KMS-11 (cell line): ENCODE results near the gene ALAS2.

Experiments used
- H2AFZ ChIP-seq: fragments of 200-600 bp; sonication (generic); 2 replicates; pipeline ENCODE4 v1.6.1; 2016; ENCODE audit warnings: antibody characterized with exemption, mixed run types, low read depth
- H3K27ac ChIP-seq: fragments of 200-600 bp; sonication (generic); 2 replicates; pipeline ENCODE4 v1.6.1; 2016; ENCODE audit warnings: mild to moderate bottlenecking, mixed run types
- H3K27me3 ChIP-seq: fragments of 200-600 bp; sonication (generic); 2 replicates; pipeline ENCODE4 v1.6.1; 2017; ENCODE audit warnings: mild to moderate bottlenecking, low read depth, mixed run types, moderate library complexity; ENCODE audit not compliant: insufficient read depth
- H3K36me3 ChIP-seq: fragments of 200-600 bp; sonication (generic); 2 replicates; pipeline ENCODE4 v1.6.1; 2017; ENCODE audit warnings: mild to moderate bottlenecking, mixed run types; ENCODE audit not compliant: insufficient read depth
- H3K4me1 ChIP-seq: fragments of 200-600 bp; sonication (generic); 2 replicates; pipeline ENCODE4 v1.6.1; 2016; ENCODE audit warnings: mild to moderate bottlenecking, low read depth, mixed run types; ENCODE audit not compliant: poor library complexity, severe bottlenecking
- H3K4me2 ChIP-seq: fragments of 200-600 bp; sonication (generic); 2 replicates; pipeline ENCODE4 v1.7.0; 2016; ENCODE audit warnings: mild to moderate bottlenecking, mixed run types
- H3K4me3 ChIP-seq: fragments of 200-600 bp; sonication (generic); IDR thresholded peaks from 2 replicates; pipeline ENCODE4 v1.6.1; 2017; ENCODE audit warnings: low read depth, low read length, mixed read lengths; ENCODE audit not compliant: insufficient read depth
- H3K79me2 ChIP-seq: fragments of 200-600 bp; sonication (generic); 2 replicates; pipeline ENCODE4 v1.6.1; 2016; ENCODE audit warnings: low read depth, mixed run types; ENCODE audit not compliant: insufficient read depth
- H3K9ac ChIP-seq: fragments of 200-600 bp; sonication (generic); 2 replicates; pipeline ENCODE4 v1.6.1; 2016; ENCODE audit warnings: mild to moderate bottlenecking, mixed run types
- H4K20me1 ChIP-seq: fragments of 200-600 bp; sonication (generic); 2 replicates; pipeline ENCODE4 v1.6.1; 2016; ENCODE audit warnings: mild to moderate bottlenecking, mixed run types; ENCODE audit not compliant: insufficient read depth
- TF ChIP-seq, protein P1 (sequence below): fragments of 200-600 bp; sonication (generic); conservative IDR thresholded peaks from 2 replicates; pipeline ENCODE4 v1.6.1; 2017; ENCODE audit warnings: low read depth, mild to moderate bottlenecking, antibody characterized with exemption, low read length, moderate library complexity, mixed read lengths

ALAS2 gene

DNA sequence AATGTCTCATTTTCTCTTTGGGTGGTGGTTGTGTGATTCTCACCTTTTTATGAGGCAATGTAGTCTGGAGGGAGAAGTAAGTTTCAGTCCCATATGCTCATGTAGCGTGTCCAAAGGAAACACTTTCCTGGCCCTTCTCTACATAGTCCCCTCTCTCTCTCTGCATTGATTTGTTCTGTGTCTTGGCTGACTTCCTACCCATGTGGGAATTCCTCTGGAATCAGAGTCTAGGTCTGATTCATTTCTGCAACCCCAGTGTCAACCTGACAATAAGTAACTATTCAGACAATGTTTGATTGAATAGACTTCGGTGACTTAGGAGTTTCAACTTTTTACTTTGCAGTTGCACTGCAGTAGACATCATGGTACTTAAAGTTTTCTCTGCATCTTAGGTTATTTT lies 2.7 kb upstream of the ALAS2 start:
- Histone ChIP-seq H3K9ac (no peak overlapping the region), H3K4me1 (no peaks in the 10 kb centered on the region), H3K27me3 (no peaks in the 10 kb centered on the region), H4K20me1 (no peaks in the 10 kb centered on the region), H3K36me3 (no peaks in the 10 kb centered on the region), H3K27ac (no peak overlapping the region), H3K79me2 (no peaks in the 10 kb centered on the region), H3K4me3 (no peak overlapping the region), H2AFZ (no peak overlapping the region), H3K4me2 (no peak overlapping the region)
- TF ChIP-seq, protein P1, sequence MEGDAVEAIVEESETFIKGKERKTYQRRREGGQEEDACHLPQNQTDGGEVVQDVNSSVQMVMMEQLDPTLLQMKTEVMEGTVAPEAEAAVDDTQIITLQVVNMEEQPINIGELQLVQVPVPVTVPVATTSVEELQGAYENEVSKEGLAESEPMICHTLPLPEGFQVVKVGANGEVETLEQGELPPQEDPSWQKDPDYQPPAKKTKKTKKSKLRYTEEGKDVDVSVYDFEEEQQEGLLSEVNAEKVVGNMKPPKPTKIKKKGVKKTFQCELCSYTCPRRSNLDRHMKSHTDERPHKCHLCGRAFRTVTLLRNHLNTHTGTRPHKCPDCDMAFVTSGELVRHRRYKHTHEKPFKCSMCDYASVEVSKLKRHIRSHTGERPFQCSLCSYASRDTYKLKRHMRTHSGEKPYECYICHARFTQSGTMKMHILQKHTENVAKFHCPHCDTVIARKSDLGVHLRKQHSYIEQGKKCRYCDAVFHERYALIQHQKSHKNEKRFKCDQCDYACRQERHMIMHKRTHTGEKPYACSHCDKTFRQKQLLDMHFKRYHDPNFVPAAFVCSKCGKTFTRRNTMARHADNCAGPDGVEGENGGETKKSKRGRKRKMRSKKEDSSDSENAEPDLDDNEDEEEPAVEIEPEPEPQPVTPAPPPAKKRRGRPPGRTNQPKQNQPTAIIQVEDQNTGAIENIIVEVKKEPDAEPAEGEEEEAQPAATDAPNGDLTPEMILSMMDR, result no peak

DNA sequence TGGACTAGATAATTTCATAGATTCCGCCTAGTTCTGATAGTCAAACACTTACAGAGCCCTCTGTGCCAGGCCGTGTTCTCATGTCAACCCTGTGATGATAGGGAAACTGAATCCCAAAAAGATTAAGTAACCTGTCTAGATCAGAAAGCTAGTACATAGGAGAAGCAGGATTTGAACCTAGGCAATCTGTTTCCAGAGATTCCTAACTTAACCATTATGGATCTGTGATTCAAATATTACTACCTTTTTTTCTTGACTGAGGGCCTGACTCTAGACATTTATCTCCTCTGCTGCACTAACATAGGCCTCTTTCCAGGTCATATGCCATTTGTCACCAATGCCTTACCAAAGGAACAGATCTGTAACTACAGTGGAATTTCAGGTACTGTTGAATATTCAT lies 1.5 kb downstream of the ALAS2 start:
- Histone ChIP-seq H2AFZ (no peak overlapping the region), H3K4me2 (no peak overlapping the region), H3K27ac (no peak overlapping the region), H3K27me3 (no peaks in the 10 kb centered on the region), H3K36me3 (no peaks in the 10 kb centered on the region), H3K9ac (no peak overlapping the region), H4K20me1 (no peaks in the 10 kb centered on the region), H3K4me1 (no peaks in the 10 kb centered on the region), H3K4me3 (no peak overlapping the region), H3K79me2 (no peaks in the 10 kb centered on the region)
- TF ChIP-seq, protein P1, result no peak

GRCh38 chrX:55028611-55029010 lies 2.2 kb downstream of the ALAS2 start:
- Histone ChIP-seq H2AFZ (no peak overlapping the region), H3K79me2 (no peaks in the 10 kb centered on the region), H3K4me3 (no peak overlapping the region), H3K4me1 (no peaks in the 10 kb centered on the region), H3K36me3 (no peaks in the 10 kb centered on the region), H3K27me3 (no peaks in the 10 kb centered on the region), H3K4me2 (no peak overlapping the region), H3K9ac (no peak overlapping the region), H3K27ac (no peak overlapping the region), H4K20me1 (no peaks in the 10 kb centered on the region)
- TF ChIP-seq, protein P1, result no peak

DNA sequence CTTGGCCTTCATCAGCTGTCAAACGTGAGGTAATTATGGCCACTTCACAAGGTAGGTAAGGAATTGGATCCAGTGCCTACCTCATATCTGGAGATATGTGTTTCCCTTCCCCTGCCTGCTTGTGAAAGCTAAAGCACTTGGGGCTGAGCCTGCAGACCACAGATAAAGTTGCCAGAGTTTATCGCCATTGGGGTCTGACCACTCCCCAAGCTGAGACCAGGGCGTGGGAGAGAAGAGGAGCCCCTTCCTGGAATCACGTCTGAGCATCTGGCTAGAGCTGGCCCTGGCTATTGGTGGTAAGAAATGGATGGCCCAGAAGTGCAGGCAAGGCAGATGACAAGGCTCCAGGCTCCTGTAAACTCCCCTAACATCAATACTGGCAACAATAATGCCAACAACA lies 2.7 kb downstream of the ALAS2 start:
- TF ChIP-seq, protein P1, result no peak
- H3K4me1 ChIP-seq, result no peaks in the 10 kb centered on the region
- no peak overlapping the region for H3K9ac ChIP-seq
- no peaks in the 10 kb centered on the region for H3K36me3 ChIP-seq
- no peaks in the 10 kb centered on the region for H3K79me2 ChIP-seq
- no peak overlapping the region for H3K4me2 ChIP-seq
- H3K4me3 ChIP-seq, result no peak overlapping the region
- H3K27ac ChIP-seq, result no peak overlapping the region
- no peaks in the 10 kb centered on the region for H4K20me1 ChIP-seq
- H3K27me3 ChIP-seq, result no peaks in the 10 kb centered on the region
- no peak overlapping the region for H2AFZ ChIP-seq

GRCh38 chrX:55026840-55027239 lies 3.9 kb downstream of the ALAS2 start:
- Histone ChIP-seq H3K79me2 (no peaks in the 10 kb centered on the region), H3K9ac (no peak overlapping the region), H2AFZ (no peak overlapping the region), H3K27me3 (no peaks in the 10 kb centered on the region), H3K36me3 (no peaks in the 10 kb centered on the region), H3K4me2 (no peak overlapping the region), H3K4me3 (no peak overlapping the region), H3K27ac (no peak overlapping the region), H4K20me1 (no peaks in the 10 kb centered on the region), H3K4me1 (no peaks in the 10 kb centered on the region)
- TF ChIP-seq, protein P1, result no peak
